HepG2 (cell line): ENCODE measurements around the gene OPRL1. TPM values are rescaled to one million over a fixed set of nuclear protein-coding genes. Genes with fewer than 3 reads are reported as not detected.

ENCODE experiments used
- ARNT2 ChIP-seq: sonication (generic); formaldehyde crosslinking; IDR thresholded peaks from 2 replicates; pipeline ENCODE4 v1.8.0; 2022; ENCODE audit warnings: mild to moderate bottlenecking, low read depth, missing genetic modification reagents, moderate library complexity
- ARNTL ChIP-seq: sonication (generic); formaldehyde crosslinking; IDR thresholded peaks from 2 replicates; pipeline ENCODE4 v1.4.0; 2020; ENCODE audit warnings: mild to moderate bottlenecking, missing genetic modification reagents
- DR1 ChIP-seq: sonication (generic); formaldehyde crosslinking; IDR thresholded peaks from 2 replicates; pipeline ENCODE4 v1.8.0; 2021; ENCODE audit warnings: mild to moderate bottlenecking, missing genetic modification reagents, inconsistent platforms
- E2F2 ChIP-seq: sonication (generic); formaldehyde crosslinking; IDR thresholded peaks from 2 replicates; pipeline ENCODE4 v1.4.0; 2020; ENCODE audit warnings: missing genetic modification reagents, borderline replicate concordance
- GABPA ChIP-seq, 2 experiments: IDR thresholded peaks; 2 replicates each; pipeline ENCODE4 v1.6.1; 2011 to 2016; ENCODE audit warnings: low read depth in 2 of 2, low read length in 1 of 2, missing biosample characterization in 1 of 2, missing genetic modification characterization in 1 of 2
- GLMP ChIP-seq: sonication (generic); formaldehyde crosslinking; IDR thresholded peaks from 2 replicates; pipeline ENCODE4 v1.9.0; 2021; ENCODE audit warnings: missing genetic modification reagents, mild to moderate bottlenecking, borderline replicate concordance
- KLF13 ChIP-seq: sonication (generic); formaldehyde crosslinking; IDR thresholded peaks from 2 replicates; pipeline ENCODE4 v1.4.0; 2020; ENCODE audit warnings: mild to moderate bottlenecking, missing genetic modification reagents
- MLLT10 ChIP-seq: sonication (generic); formaldehyde crosslinking; IDR thresholded peaks from 2 replicates; pipeline ENCODE4 v1.4.0; 2020; ENCODE audit warnings: missing genetic modification reagents
- NCOA2 ChIP-seq: sonication (generic); formaldehyde crosslinking; IDR thresholded peaks from 2 replicates; pipeline ENCODE4 v1.8.0; 2022; ENCODE audit warnings: inconsistent platforms
- NFATC3 ChIP-seq: sonication (generic); formaldehyde crosslinking; IDR thresholded peaks from 2 replicates; pipeline ENCODE4 v1.5.1; 2020; ENCODE audit warnings: mild to moderate bottlenecking, missing genetic modification reagents
- NR2C2 ChIP-seq: sonication (generic); formaldehyde crosslinking; IDR thresholded peaks from 2 replicates; pipeline ENCODE4 v1.4.0; 2020; ENCODE audit warnings: missing genetic modification reagents, mild to moderate bottlenecking, moderate library complexity, borderline replicate concordance
- PLRG1 ChIP-seq: fragments of 450-650 bp; conservative IDR thresholded peaks from 2 replicates; pipeline ENCODE4 v1.6.1; 2016
- POGK ChIP-seq: sonication (generic); formaldehyde crosslinking; conservative IDR thresholded peaks from 2 replicates; pipeline ENCODE4 v1.8.0; 2022; ENCODE audit warnings: mild to moderate bottlenecking, moderate library complexity, missing genetic modification reagents
- RBAK ChIP-seq: sonication (generic); formaldehyde crosslinking; IDR thresholded peaks from 2 replicates; pipeline ENCODE4 v1.5.1; 2020; ENCODE audit warnings: mild to moderate bottlenecking, missing genetic modification reagents
- ZBTB43 ChIP-seq: sonication (generic); formaldehyde crosslinking; conservative IDR thresholded peaks from 2 replicates; pipeline ENCODE4 v1.4.0; 2020; ENCODE audit warnings: missing genetic modification reagents
- ZFP36L1 ChIP-seq: sonication (generic); formaldehyde crosslinking; IDR thresholded peaks from 2 replicates; pipeline ENCODE4 v1.8.0; 2022; ENCODE audit warnings: mild to moderate bottlenecking, missing genetic modification reagents, moderate library complexity
- ZIK1 ChIP-seq: sonication (generic); formaldehyde crosslinking; IDR thresholded peaks from 2 replicates; pipeline ENCODE4 v1.5.0; 2020; ENCODE audit warnings: mild to moderate bottlenecking, low read depth, missing genetic modification reagents, borderline replicate concordance
- ZNF430 ChIP-seq: sonication (generic); formaldehyde crosslinking; IDR thresholded peaks from 2 replicates; pipeline ENCODE4 v1.9.0; 2021; ENCODE audit warnings: mild to moderate bottlenecking, missing genetic modification reagents
- ZNF512 ChIP-seq: sonication (generic); formaldehyde crosslinking; IDR thresholded peaks from 2 replicates; pipeline ENCODE4 v1.4.0; 2020; ENCODE audit warnings: mild to moderate bottlenecking, missing genetic modification reagents
- ZNF691 ChIP-seq: sonication (generic); formaldehyde crosslinking; IDR thresholded peaks from 2 replicates; pipeline ENCODE4 v1.4.0; 2020; ENCODE audit warnings: missing genetic modification reagents, low read depth, mild to moderate bottlenecking, borderline replicate concordance
- polyA plus RNA-seq, 8 experiments: library from polyadenylated mRNA; depleted of rRNA in 3 of 8; stranded (reverse) in 7 of 8; unstranded in 1 of 8; fragments of >200 nt; fragmentation: Illumina TruSeq in 4 of 8; extraction: Trizol in 4 of 8; gene quantifications; 2 replicates each; pipeline versions ENCODE4 v1.2.1 to v1.2.3, GENCODE V29; 2011 to 2016; ENCODE audit warnings: low read depth in 4 of 8, missing spikeins in 1 of 8, mixed read lengths in 1 of 8; ENCODE audit not compliant: insufficient read depth in 1 of 8
- total RNA-seq, 5 experiments: library from RNA; depleted of rRNA; stranded (reverse); fragments of >200 nt; fragmentation: Illumina TruSeq; extraction: Trizol; gene quantifications; 2 replicates each; pipeline ENCODE4 v1.2.3, GENCODE V29; 2016; ENCODE audit warnings: low read depth in 1 of 5

Gene OPRL1
- total and polyA plus RNA-seq, 2 of the 13 experiments (the other 11 are each of a cell fraction or from before 2014, with no cell fraction given): 0.35 to 0.71 TPM

GRCh38 chr20:64052987-64053840 is 26.7 kb upstream of the OPRL1 start (continued):
- no peak for TF ChIP-seq ZNF430 (CRISPR knock-in tag)
- no peak for TF ChIP-seq DR1
- TF ChIP-seq NR2C2 (CRISPR knock-in tag): peak; percentile 64
- TF ChIP-seq GLMP: no peak
- 0 out of 2 replicates have a peak, but pooled peaks have one; percentile 23 for TF ChIP-seq E2F2 (CRISPR knock-in tag)
- no peak for TF ChIP-seq MLLT10 (CRISPR knock-in tag)
- TF ChIP-seq ZIK1 (CRISPR knock-in tag): peak; percentile 88; the same call in 1 of the 2 replicates
- peak; percentile 92 for TF ChIP-seq ZBTB43
- TF ChIP-seq KLF13 (CRISPR knock-in tag): peak; percentile 91
- 0 out of 2 replicates have a peak, but pooled peaks have one; percentile 66 for TF ChIP-seq RBAK (CRISPR knock-in tag)
- TF ChIP-seq POGK (CRISPR knock-in tag): peak; percentile 16; the same call in 1 of the 2 replicates
- TF ChIP-seq GABPA (IDR thresholded peaks at IDR 0.05; ENCODE audit: low read depth, low read length): no peak
- no peak for TF ChIP-seq GABPA (CRISPR knock-in tag; IDR thresholded peaks at IDR 0.05; ENCODE audit: low read depth)
- TF ChIP-seq NFATC3: no peak
- no peak for TF ChIP-seq PLRG1
- peak; percentile 84; the same call in 1 of the 2 replicates for TF ChIP-seq ZNF691 (CRISPR knock-in tag)
- TF ChIP-seq ZFP36L1 (CRISPR knock-in tag): no peak
- peak; percentile 15; the same call in 1 of the 2 replicates for TF ChIP-seq ZNF512 (CRISPR knock-in tag)
- TF ChIP-seq ARNT2 (CRISPR knock-in tag): peak; percentile 63
- TF ChIP-seq ARNTL: 0 out of 2 replicates have a peak, but pooled peaks have one; percentile 38
- TF ChIP-seq NCOA2 (CRISPR knock-in tag): peak; percentile 12; the same call in 1 of the 2 replicates
